Measurements from ENCODE around the gene SCAP.

- TF ChIP-seq NR2C2 (CRISPR knock-in tag; IDR thresholded peaks at IDR 0.05; ENCODE audit: borderline replicate concordance) (no peak), STAT5B (CRISPR knock-in tag; IDR thresholded peaks at IDR 0.05) (no peak)
These were observed 96.9 kb downstream of the SCAP start for GRCh38 chr3:47378869-47379268.

Measured in HepG2 (cell line).